Left renal pelvis (tissue), 4 donors: Measurements from ENCODE around the gene MAMDC2. TPM values are rescaled to one million over a fixed set of nuclear protein-coding genes. Genes with fewer than 3 reads are reported as not detected.

ENCODE experiments used
- DNase-seq, 4 donors: peaks; one replicate each; pipeline ENCODE4 v3.0.0-alpha.2; 2013; ENCODE audit warnings: low read depth in 4 of 4, low spot score in 3 of 4
- polyA plus RNA-seq, 4 donors: library from polyadenylated mRNA; unstranded; fragments of 120-200 nt; gene quantifications; one replicate each; pipeline ENCODE4 v1.2.1, GENCODE V29; 2013; ENCODE audit not compliant: insufficient read length in 4 of 4

MAMDC2 gene
- polyA plus RNA-seq, 4 donors: 6.9 to 9.1 (median 8.0) TPM

DNA sequence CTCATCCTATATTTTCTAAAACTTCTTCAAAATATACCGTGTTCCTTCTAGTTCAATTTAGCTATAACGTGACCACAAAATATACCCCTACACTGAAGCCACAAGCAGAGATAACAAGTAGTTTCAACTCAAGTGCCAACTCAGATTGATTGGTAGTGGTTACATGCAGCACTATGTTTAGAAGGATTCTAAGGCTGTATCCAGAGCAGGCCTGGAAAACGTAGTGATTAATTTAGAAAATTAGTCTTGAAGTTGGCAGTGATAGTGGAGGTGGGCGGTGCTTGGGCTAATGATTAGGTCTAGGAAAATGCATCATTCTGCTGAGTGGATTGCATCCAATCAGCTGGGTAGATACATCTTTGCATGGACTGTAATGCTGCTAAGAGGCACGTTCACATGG lies 61.5 kb downstream of the MAMDC2 start:
- DNase-seq: no peak

- no peak for DNase-seq
Observed at GRCh38 chr9:70106571-70106970, 62.9 kb downstream of the MAMDC2 start.

GRCh38 chr9:70107558-70107957 lies 63.9 kb downstream of the MAMDC2 start:
- no peak for DNase-seq

DNA sequence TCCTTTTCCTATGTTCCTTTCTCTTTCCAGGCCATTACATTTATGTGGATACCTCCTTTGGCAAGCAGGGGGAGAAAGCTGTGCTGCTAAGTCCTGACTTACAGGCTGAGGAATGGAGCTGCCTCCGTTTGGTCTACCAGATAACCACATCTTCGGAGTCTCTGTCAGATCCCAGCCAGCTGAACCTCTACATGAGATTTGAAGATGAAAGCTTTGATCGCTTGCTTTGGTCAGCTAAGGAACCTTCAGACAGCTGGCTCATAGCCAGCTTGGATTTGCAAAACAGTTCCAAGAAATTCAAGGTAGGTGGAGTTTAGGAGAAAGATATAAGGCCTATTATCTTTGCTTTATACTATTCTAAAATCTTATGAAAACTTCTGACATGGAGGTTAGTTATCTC lies 64.5 kb downstream of the MAMDC2 start:
- no peak for DNase-seq

- no peak for DNase-seq
Observed at GRCh38 chr9:70110194-70111041, 66.8 kb downstream of the MAMDC2 start.

- DNase-seq: no peak
Observed at GRCh38 chr9:70111042-70111602, 67.5 kb downstream of the MAMDC2 start.

DNA sequence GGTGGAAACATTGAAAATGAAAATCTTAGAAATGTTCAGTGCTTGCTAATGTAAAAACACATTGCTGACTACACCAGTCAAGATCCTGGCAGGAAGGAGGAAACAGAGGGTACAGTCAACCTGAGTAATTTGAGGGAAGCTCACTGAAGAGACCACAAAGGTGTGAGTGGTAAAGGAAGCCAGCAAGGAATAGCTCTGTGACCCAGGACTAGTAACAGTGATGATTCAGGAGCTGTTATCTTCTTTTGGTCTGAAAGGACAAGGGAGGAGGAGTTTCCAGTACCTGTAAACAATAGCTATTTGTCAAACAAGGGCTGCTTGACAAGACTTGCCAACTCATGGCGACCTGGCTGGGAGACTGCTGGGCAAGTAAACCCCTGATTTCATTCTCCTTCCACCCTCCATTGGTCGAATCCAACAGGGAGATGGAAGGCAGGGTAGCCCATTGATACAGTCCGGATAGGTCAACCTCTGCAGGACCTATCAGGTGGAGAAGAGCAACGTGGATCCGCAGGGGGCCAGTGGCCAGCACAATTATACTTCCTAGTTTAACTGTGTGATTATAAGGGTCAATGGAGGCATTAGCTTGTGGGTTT lies 68.1 kb downstream of the MAMDC2 start:
- DNase-seq: no peak

DNA sequence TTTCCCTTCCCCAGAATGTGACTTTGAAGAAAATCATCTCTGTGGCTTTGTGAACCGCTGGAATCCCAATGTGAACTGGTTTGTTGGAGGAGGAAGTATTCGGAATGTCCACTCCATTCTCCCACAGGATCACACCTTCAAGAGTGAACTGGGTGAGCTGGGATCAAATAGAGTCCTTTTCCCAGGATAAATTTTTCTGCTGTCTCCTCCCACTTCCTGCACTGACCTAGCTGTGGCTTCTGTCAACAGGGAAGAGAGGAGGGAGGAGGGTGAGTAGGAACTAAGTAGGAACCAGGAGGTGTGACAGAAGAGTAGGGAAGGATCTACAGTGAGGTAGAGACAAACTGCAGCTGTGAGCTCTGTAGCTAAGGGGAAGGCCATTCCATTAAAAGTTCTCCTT lies 69.3 kb downstream of the MAMDC2 start:
- no peak for DNase-seq

DNA sequence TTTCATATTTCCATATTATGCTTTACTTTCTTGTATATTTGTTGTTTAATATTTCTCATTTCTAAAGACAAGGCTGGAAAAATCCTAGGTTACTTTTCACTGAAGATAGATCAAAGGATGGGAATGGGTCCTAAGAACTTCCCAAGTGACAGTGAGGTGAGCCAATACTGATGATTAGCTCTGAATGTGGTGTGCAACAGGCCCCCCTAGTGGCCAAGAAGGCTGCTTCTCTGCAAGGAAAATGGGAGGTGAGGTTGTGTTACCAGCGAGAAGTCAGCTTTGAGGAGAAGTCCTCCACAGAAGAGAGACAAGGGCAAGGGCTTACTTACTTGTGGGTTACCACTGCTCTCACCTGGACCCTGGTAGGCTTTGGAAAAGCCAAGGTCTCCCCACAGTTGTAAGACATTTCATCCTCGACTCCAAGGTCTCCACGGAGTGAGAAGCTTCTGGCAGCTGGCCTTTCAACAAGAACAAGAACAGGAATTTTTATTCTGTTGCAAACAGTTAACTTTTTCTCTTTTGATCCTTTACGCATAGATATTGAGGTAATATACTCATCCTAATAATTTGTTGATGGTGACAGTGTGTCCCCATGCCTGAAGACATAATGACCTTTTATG lies 69.9 kb downstream of the MAMDC2 start:
- no peak for DNase-seq

GRCh38 chr9:70114898-70115297 lies 71.2 kb downstream of the MAMDC2 start:
- DNase-seq: no peak

DNA sequence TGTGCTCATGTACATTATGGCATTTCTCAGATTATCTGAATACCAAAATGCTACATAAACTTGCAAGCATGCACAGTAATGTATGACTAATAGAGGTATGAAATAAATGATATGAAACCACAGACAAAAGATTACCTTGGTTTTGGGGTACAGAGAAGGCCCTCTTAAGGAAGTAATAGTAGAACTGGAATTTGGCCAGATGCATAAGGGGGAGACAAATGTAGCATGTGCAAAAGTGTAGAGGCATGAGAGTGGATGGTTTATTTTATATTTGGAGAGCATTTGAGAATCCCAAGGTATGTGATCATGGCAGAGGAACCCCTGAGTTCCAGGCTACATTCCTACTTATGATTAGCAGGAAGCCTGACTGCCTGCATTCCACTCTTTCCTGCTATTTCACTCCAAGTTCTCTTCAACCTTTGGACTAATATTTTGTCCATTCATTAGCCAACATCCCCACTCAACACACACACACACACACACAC lies 74.2 kb downstream of the MAMDC2 start:
- DNase-seq: no peak

GRCh38 chr9:70119786-70120185 lies 76.1 kb downstream of the MAMDC2 start:
- DNase-seq: no peak

GRCh38 chr9:70120834-70121510 lies 77.3 kb downstream of the MAMDC2 start:
- no peak for DNase-seq

DNA sequence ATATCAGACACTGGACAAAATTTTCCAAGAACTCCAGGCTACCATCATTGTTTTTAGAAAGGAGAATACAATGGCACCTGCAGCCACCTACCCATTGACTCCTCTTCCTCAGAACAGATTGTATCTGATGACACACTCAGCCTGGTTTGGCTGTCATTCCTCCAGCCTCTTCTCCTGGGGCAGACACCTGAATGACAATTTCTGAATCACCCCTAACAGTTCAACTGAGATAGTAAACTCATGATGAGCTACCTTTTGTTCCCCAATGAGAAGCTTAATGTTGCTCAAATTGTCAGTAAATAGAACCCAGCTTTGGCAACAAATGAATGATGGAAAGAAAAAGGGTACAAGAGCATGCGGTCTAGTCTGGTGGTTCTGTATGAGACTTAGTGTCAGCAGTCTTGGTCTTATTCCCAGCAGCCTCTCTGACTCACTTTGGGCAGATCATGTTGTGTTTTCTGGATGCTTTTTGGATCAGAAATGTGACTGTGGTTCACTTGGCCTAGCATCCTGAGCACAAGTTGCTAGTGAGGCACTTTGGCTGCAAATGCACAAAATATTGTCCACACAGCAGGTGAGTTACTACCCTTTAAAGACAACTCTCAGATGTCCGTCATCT lies 78.3 kb downstream of the MAMDC2 start:
- no peak for DNase-seq

- no peak for DNase-seq
Observed at GRCh38 chr9:70123695-70124094, 80.0 kb downstream of the MAMDC2 start.

DNA sequence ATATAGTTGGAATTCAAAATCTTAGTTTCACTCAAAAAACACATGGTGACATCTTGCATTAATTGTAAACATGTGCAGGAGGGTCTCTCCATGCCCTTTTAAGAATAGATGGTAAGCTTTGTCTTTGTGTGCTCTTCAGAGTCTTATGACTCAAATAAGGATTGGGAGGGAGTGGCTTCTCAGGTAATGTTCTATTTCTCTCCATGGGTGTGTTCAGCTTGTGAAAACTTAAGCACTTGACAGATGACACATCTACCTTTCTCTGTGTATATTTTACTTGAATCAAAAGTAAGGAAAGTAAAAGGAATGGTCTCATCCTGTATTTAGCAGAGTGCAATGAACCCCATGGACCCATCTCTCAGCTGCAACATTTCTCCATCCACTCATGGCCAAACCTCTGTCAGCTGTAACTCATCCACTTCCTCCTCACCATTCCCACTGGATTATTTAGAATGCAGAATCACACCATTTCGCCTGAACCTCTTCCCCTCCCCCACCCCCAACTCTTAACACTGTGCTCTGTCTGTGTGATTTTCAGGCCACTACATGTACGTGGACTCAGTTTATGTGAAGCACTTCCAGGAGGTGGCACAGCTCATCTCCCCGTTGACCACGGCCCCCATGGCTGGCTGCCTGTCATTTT lies 82.1 kb downstream of the MAMDC2 start:
- no peak for DNase-seq

- DNase-seq: no peak
Observed at GRCh38 chr9:70127036-70127435, 83.4 kb downstream of the MAMDC2 start.

DNA sequence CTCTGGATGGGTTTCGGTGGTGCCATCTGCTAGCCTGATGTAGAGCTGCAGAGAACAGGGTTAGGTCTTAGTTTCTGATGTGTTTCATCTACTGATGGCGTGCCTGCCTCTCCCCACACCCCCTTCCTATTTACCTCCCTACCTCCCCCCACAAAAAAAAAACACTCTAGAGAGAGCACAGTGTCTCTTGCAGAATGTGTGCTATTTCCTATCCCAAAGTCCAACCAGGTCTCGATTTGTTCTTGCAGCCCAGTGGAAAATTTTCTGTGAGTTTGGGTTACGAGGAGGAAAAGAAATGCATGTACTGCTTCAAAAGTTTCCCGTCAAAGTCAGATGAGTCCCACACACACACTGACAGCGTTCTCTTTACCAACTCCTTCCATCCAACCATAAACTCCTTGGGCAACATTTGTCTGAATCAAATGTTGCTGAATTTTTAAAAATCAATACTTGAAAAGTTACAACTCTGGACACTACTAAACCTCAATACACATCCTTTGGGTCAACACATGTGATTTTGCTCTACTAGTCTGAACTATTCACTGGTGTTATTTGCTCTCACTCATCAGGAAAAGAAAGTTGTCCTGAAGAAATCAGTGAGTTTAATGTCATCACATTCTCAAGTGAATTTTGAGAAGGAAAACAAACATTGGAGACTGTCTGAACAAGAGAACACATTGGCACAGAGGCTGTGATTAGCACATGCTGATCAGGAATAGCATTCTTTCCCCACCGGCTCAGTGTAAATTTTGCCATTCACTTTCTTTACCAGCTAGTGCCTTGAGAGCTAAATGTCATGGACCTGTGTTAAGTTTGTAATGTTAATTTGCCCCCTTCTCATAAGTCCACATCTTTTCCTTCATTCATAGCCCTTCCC lies 84.1 kb downstream of the MAMDC2 start:
- no peak for DNase-seq

GRCh38 chr9:70130266-70130665 lies 86.6 kb downstream of the MAMDC2 start:
- DNase-seq: no peak
